Measurements from ENCODE around the gene TRIM17. TPM values are rescaled to one million over a fixed set of nuclear protein-coding genes. Genes with fewer than 3 reads are reported as not detected.

Gene TRIM17
- total RNA-seq, 1 experiment from 2014 or later: not detected

DNA sequence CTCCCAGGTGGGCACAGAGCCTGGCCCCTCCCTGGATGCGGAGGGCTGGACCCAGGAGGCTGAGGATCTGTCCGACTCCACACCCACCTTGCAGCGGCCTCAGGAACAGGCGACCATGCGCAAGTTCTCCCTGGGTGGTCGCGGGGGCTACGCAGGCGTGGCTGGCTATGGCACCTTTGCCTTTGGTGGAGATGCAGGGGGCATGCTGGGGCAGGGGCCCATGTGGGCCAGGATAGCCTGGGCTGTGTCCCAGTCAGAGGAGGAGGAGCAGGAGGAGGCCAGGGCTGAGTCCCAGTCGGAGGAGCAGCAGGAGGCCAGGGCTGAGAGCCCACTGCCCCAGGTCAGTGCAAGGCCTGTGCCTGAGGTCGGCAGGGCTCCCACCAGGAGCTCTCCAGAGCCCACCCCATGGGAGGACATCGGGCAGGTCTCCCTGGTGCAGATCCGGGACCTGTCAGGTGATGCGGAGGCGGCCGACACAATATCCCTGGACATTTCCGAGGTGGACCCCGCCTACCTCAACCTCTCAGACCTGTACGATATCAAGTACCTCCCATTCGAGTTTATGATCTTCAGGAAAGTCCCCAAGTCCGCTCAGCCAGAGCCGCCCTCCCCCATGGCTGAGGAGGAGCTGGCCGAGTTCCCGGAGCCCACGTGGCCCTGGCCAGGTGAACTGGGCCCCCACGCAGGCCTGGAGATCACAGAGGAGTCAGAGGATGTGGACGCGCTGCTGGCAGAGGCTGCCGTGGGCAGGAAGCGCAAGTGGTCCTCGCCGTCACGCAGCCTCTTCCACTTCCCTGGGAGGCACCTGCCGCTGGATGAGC lies 44.3 kb downstream of the TRIM17 start:
- Histone ChIP-seq H3K4me1 (ENCODE audit: insufficient read depth, low read length) (peaks cover 30% of the 10 kb centered on the region), H3K9me2 (replicated peaks; ENCODE audit: low read length) (no peaks in the 10 kb centered on the region), H3K4me2 (ENCODE audit: low read length) (peak overlapping the region; percentile 80), H3K36me3 (ENCODE audit: low read depth, low read length) (no peaks in the 10 kb centered on the region), H3K4me3 (ENCODE audit: low read length) (no peak overlapping the region), H3F3A (ENCODE audit: low read length, unreplicated experiment) (no peaks in the 10 kb centered on the region), H3K27ac (ENCODE audit: low read length) (no peak overlapping the region), H3K27me3 (ENCODE audit: low read length) (no peaks in the 10 kb centered on the region), H3K79me2 (ENCODE audit: low read length) (no peaks in the 10 kb centered on the region), H3K9me3 (ENCODE audit: low read length) (no peaks in the 10 kb centered on the region), H3K9ac (ENCODE audit: low read length) (no peak overlapping the region), H2AFZ (ENCODE audit: low read length) (no peak overlapping the region), H4K20me1 (ENCODE audit: low read length) (no peaks in the 10 kb centered on the region)
- ChIA-PET POLR2A (ENCODE audit: unreplicated experiment) (interaction anchor here (0.6 to 0.8 kb wide), 2 partner anchors 11 to 86 kb away, joined by 3 to 4 read pairs; no protein-coding TSS in a partner anchor), CTCF (no interaction called here)
- intact Hi-C loops (cut with micrococcal nuclease): no loop called here
- TF ChIP-seq EZH2 (IDR thresholded peaks at IDR 0.05; ENCODE audit: low read length, unreplicated experiment): no peak
- TF ChIP-seq, protein P1, sequence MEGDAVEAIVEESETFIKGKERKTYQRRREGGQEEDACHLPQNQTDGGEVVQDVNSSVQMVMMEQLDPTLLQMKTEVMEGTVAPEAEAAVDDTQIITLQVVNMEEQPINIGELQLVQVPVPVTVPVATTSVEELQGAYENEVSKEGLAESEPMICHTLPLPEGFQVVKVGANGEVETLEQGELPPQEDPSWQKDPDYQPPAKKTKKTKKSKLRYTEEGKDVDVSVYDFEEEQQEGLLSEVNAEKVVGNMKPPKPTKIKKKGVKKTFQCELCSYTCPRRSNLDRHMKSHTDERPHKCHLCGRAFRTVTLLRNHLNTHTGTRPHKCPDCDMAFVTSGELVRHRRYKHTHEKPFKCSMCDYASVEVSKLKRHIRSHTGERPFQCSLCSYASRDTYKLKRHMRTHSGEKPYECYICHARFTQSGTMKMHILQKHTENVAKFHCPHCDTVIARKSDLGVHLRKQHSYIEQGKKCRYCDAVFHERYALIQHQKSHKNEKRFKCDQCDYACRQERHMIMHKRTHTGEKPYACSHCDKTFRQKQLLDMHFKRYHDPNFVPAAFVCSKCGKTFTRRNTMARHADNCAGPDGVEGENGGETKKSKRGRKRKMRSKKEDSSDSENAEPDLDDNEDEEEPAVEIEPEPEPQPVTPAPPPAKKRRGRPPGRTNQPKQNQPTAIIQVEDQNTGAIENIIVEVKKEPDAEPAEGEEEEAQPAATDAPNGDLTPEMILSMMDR (conservative IDR thresholded peaks at IDR 0.05; ENCODE audit: low read depth, low read length): no peak
- TF ChIP-seq EZH2phosphoT487 (IDR thresholded peaks at IDR 0.05; ENCODE audit: borderline replicate concordance, low read length): no peak
- no TSS peak for BruUV-seq (replicated peaks)
- ATAC-seq: no peak
- peak; percentile 28 for DNase-seq

DNA sequence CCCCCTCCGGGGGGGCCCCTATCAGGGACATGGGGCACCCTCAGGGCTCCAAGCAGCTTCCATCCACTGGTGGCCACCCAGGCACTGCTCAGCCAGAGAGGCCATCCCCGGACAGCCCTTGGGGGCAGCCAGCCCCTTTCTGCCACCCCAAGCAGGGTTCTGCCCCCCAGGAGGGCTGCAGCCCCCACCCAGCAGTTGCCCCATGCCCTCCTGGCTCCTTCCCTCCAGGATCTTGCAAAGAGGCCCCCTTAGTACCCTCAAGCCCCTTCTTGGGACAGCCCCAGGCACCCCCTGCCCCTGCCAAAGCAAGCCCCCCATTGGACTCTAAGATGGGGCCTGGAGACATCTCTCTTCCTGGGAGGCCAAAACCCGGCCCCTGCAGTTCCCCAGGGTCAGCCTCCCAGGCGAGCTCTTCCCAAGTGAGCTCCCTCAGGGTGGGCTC lies 44.9 kb downstream of the TRIM17 start:
- Histone ChIP-seq H3F3A (ENCODE audit: low read length, unreplicated experiment) (no peaks in the 10 kb centered on the region), H2AFZ (ENCODE audit: low read length) (peak overlapping the region; percentile 71), H3K4me3 (ENCODE audit: low read length) (peak overlapping the region; percentile 54), H3K79me2 (ENCODE audit: low read length) (no peaks in the 10 kb centered on the region), H3K9me2 (replicated peaks; ENCODE audit: low read length) (no peaks in the 10 kb centered on the region), H3K36me3 (ENCODE audit: low read depth, low read length) (no peaks in the 10 kb centered on the region), H3K4me2 (ENCODE audit: low read length) (peak overlapping the region; percentile 80), H4K20me1 (ENCODE audit: low read length) (no peaks in the 10 kb centered on the region), H3K27ac (ENCODE audit: low read length) (no peak overlapping the region), H3K9ac (ENCODE audit: low read length) (no peak overlapping the region), H3K9me3 (ENCODE audit: low read length) (no peaks in the 10 kb centered on the region), H3K4me1 (ENCODE audit: insufficient read depth, low read length) (peaks cover 31% of the 10 kb centered on the region), H3K27me3 (ENCODE audit: low read length) (no peaks in the 10 kb centered on the region)
- POLR2A ChIA-PET (ENCODE audit: unreplicated experiment): interaction anchor here (0.6 kb wide), 1 partner anchor 10 kb away, joined by 3 read pairs; no protein-coding TSS in a partner anchor
- no TSS peak for BruUV-seq (replicated peaks)
- no peak for TF ChIP-seq EZH2phosphoT487 (IDR thresholded peaks at IDR 0.05; ENCODE audit: borderline replicate concordance, low read length)
- no peak for TF ChIP-seq EZH2 (IDR thresholded peaks at IDR 0.05; ENCODE audit: low read length, unreplicated experiment)
- TF ChIP-seq, protein P1 (conservative IDR thresholded peaks at IDR 0.05; ENCODE audit: low read depth, low read length): no peak
- DNase-seq: no peak
- CTCF ChIA-PET: no interaction called here
- intact Hi-C loops (cut with micrococcal nuclease): no loop called here
- no peak for ATAC-seq

Measured in PC-3 (cell line).